CD4-positive, alpha-beta T cell treated with Interleukin-17A for 1 hour (primary cell): Measurements from ENCODE around the gene LILRB3.
"Not testable (repeated sequence)": the region's sequence is repeated elsewhere in the genome, so short reads cannot be mapped to it uniquely, and the experiment has no call there.

Experiments
- DNase-seq: peaks from one replicate; pipeline ENCODE4 v3.0.0-alpha.2; 2020

The LILRB3 gene

DNA sequence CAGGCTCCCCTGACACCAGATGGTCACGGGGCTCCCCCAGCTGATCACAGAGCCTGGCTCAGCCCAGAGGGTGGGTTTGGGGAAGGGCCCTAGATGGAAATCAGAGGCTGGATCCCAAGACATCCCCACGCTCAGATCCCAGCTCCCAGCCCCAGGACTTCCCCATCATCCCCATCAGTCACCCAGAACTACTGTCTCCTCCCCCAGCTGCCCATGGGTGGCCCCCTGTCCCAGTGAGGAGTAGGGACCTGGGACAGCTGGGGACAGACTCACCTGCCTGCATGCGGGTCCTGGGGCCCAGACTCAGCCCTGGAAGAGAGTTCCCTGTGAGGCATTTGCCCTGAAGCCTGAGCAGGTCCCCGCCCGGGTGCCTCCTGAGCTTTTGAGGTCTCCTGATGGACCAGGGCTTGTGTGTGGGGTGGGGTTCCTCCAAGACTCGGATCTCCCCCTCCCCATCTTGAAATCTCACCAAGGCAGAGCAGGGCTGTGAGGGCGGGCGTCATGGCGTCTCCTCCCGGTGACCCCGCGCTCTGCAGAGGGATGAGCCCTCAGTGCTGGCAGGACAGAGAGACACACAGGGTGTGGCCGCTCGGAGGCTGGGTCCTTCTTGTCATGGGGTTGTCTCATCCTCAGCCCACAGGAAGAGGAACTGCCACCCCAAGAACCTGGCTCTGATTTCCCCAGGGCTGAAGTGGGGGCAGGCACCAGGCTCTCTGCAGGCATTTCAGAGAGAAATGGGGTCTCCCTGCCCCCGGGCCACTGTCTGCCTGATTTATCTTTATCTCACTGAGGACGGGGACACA, at the start of gene LILRB3:
Gene LILRB3, minus strand, starts transcription at position 534 of the 803 bp plus-strand sequence. Its CDS starts 31 bp downstream, at position 503.
- DNase-seq, result not testable (repeated sequence)

- not testable (repeated sequence) for DNase-seq
Measured at GRCh38 chr19:54272181-54272580, 49.4 kb upstream of the LILRB3 start.

- DNase-seq, result not testable (repeated sequence)
Measured at GRCh38 chr19:54271587-54271986, 48.8 kb upstream of the LILRB3 start.

GRCh38 chr19:54271106-54271505, 48.3 kb upstream of the LILRB3 start:
- DNase-seq, result no peak

GRCh38 chr19:54268936-54269335, 46.1 kb upstream of the LILRB3 start:
- DNase-seq, result no peak

DNA sequence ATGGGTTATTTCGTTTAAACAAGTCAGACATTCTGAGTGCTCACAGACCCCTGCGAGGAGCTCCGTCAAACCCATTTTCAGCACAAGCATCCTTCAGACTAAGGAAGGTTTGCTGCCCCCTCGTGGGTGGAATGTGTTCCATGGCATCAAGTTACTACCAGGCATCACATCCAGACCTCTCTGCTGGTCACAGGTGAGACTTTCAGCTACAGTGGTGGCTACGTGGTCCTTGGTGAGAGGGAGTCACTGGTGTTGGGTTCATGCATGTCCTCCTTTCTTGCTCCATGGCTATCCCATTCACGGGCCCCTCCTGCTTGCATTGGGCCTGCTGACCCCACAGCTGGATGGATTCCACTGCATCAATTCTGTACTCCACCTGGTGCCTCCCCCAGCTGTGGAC, 43.3 kb upstream of the LILRB3 start:
- peak; percentile 60 for DNase-seq

GRCh38 chr19:54262470-54262869, 39.7 kb upstream of the LILRB3 start:
- DNase-seq, result no peak

GRCh38 chr19:54262066-54262465, 39.3 kb upstream of the LILRB3 start:
- DNase-seq, result no peak

- no peak for DNase-seq
Measured at GRCh38 chr19:54257116-54257480, 34.3 kb upstream of the LILRB3 start, which contains the start of gene LILRB5. Gene LILRB5, minus strand, starts transcription at chr19:54257273. Its CDS starts 80 bp downstream, at chr19:54257193.

DNA sequence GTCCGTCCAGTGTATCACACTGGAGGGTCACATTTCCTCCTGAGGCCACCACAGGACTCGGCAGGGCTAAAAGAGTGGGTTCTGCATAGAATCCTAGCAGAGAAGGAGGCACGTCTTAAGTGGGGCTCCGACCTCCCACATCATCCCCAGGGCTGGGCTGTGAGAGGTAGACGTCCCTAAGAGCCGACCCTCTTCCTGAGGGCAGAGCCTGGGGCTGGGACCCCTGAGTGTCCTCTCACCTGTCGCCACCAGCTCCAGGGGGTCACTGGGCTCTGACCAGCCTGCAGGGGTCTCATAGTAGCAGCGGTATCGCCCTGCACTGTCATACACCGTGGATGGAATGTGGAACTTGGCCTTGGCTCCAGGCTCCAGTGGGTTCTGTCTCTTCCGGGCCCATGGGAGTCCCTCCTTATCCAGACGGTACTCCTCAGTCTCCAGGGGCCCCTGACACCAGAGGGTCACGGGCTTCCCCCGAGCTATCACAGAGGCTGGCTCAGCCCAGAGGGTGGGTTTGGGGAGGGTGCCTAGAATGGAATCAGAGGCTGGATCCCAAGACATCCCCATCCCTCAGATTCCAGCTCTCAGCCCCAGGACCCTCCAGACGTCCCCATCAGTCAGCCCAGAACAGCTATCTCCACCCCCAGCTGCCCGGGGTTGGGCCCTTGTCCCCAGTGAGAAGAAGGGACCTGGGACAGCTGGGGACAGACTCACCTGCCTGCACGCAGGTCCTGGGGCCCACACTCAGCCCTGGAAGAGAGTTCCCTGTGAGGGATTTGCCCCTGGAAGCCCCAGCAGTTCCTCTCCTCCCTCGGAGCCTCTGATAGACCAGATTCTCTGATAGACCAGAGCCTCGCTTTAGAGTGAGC, 33.7 kb upstream of the LILRB3 start:
- DNase-seq, result no peak

GRCh38 chr19:54255105-54255775, 32.4 kb upstream of the LILRB3 start:
- no peak for DNase-seq

- no peak for DNase-seq
Measured at GRCh38 chr19:54254195-54254906, 31.5 kb upstream of the LILRB3 start.

- no peak for DNase-seq
Measured at GRCh38 chr19:54253331-54254194, 30.8 kb upstream of the LILRB3 start.

DNA sequence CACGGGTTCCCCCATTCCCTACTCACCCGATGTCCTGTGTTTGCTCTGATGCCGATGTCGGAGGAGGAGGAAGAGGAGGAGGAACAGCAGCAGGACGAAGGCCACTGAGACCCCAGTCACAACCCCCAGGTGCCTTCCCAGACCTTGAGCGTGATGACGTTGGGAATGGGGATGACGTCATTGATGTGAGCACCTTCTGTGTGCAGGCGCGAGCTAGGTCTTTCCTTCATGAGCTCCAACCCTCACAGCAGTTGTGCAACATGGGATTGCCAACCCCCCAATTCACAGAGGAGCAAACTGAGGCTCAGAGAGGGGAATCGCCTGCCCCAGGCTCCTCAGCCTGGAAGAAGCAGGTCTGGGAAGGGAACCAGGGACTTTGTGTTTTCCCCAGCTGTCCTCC, 30.0 kb upstream of the LILRB3 start:
- DNase-seq, result no peak

DNA sequence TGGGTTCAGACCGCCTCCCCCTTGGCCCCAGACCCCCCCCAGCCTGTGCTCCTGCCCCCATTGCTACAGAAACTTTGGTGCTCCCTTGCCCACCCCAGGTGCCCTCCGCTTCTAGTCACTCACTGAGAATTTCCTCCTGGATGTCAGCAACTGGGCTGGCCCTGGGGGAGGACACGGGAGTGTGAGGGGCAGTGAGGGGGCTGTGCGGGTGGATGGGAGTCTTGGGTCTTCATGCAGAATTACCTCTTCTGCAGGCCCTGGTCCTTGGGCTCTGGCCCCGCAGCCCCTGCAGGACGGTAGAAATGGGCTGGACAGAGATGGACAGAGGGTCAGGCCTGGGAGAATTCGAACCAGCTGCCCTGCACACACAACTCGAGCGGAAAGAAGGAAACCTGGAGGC, 29.4 kb upstream of the LILRB3 start:
- DNase-seq, result no peak

- DNase-seq, result peak; percentile 37
Measured at GRCh38 chr19:54248016-54248601, 25.3 kb upstream of the LILRB3 start.

DNA sequence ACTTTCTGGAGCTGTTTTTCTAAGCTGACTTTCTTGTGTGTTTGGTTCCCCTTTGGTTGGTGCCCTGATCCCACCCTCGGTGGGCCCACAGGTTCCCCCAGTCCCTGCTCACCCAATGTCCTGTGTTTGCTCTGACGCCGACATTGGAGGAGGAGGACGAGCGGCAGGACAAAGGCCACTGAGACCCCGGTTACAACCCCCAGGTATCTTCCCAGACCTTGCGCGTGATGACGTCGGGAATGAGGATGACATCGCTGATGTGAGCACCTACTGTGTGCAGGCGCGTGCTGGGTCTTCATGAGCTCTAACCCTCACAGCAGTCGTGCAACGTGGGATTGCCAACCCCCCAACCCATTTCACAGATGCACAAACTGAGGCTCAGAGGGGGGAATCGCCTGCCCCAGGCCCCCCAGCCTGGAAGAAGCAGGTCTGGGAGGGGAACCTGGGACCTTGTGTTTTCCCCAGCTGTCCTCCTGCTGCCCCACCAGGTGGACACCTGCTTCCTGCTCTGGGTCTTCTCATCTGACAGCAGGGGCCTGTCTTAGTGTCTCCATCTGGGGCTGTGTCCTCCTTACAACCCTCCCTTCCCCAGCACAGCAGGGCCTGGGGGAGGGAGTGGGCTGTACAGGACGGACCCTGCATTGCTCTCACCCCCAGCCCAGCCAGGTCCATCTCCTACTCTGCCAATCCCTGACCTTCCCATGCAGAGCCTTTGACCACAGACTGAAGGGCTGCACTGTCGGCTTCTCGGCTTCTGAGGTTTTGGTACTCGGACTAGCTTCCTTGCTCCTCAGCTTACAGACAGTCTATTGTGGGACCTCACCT, 24.5 kb upstream of the LILRB3 start:
- no peak for DNase-seq

DNA sequence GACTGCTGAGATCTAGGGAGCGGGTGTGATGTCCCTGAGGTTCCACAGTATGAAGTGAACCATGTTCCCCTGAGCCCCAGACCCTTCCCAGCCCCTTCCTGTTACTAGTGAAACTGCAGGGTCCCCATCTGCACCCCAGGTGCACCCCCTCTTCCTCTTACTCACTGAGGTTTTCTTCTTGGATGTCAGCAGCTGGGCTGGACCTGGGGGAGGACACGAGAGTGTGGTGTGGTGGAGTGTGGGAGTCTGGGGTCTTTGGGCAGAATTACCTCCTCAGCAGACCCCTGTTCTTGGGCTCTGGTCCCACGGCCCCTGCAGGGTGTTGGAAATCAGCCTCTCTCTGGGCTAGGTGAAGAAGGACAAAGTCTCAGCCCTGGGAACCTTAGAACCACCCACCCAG, 23.1 kb upstream of the LILRB3 start:
- DNase-seq, result no peak

DNA sequence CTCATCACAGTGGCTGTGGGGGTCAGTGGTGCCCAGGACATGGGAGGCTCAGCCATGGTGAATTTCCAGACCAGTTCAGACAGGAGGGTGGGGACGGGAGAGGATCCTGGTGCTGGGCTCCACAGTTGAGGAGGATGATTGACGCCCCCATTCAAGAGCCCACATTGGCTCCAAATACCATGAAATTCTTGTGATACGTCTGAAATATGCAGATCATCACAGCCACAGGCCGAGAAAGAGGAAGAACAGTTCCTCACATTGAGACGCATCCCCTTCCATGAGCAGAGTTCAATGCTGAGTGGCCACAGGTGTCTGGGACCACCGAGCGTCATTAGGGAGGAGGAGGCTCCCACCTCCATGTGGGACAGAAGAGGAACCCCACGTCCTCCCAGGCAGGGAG, 21.0 kb upstream of the LILRB3 start:
- not testable (repeated sequence) for DNase-seq

DNA sequence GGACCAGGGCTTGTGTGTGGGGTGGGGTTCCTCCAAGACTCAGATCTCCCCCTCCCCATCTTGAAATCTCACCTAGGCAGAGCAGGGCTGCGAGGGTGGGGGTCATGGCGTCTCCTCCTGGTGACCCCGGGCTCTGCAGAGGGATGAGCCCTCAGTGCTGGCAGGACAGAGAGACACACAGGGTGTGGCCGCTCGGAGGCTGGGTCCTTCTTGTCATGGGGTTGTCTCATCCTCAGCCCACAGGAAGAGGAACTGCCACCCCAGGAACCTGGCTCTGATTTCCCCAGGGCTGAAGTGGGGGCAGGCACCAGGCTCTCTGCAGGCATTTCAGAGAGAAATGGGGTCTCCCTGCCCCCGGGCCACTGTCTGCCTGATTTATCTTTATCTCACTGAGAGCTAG, 19.8 kb upstream of the LILRB3 start, which contains the start of gene LILRA6:
Gene LILRA6, minus strand, starts transcription at position 145 of the 400 bp plus-strand sequence.
- peak; percentile 4 for DNase-seq
